Measurements from ENCODE around the gene ADRA2A.

ADRA2A gene

DNA sequence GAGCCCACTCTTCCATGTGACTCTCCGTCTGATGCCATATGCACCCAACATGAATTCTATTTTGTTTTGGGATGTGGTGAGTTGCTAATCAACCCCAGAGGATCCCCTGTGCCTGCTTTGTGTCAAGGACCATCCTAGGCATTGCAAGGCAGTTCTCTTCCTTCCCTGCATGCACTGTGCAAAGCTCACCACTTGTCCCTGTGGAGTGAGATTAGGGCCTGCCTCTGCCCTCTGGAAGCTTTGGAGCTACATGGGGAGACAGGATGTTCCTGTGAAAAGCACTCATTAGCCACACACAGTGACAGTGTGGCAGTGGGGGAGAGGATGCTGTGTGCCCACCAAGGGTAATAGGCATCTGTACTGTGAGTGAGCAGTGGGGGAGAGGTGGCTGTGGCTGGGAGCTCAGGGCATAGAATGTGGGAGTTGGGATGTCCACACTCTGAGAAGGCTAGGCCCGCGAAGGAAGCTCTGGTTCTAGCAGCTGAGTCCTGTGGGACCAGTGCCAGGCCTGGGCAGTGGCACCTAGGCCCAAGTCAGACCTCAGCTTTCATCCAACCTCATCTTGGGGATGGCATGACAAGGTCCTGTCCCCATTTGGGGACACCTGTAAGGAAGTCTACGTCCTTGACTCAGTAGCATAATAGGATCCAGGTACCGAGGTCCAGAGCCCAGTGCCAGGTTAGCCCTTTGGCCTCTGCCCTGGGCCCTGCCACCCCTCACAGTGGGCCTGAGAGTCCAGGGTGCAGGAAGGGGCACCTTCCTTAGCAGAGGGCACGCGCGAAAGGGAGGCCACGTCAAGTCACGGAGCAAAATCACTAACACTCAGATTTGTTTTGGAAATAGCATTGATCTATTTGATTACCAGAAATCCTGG lies 6.6 kb downstream of the ADRA2A start:
- no peak for DNase-seq (ENCODE audit: low read depth)

- DNase-seq (ENCODE audit: low read depth), result no peak
Observed at GRCh38 chr10:111084366-111085255, 7.8 kb downstream of the ADRA2A start.

DNA sequence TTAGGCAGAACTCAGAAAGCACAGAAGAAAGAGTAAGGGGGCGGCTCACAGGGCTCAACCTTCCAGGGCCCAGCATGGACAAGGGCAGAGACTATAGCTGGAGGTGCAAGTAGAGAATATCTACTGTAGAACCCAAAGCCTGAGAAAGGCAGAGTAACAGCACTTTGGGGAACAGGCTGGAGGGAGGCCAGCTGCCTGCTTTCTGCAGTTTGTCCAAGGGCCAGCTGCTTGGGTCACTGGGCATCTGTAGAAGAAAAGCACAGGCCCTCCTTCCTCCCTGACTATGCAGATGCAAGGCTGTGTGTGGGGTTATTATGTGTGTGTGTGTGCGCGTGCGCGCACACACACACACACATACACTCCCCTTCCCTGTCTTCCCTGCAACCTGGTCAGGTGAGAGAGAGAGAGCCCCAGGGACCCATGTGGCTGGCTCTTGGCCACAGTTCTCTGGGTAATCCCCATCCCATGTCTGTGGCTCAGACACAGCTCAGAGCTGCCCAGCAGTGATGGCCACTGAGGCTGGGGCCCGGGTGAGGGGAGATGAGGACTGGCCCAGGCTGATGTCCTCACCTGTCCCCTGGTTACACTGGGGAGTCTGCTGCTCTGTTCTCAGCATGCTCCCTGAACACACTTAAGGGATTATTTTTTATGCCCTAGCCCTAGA lies 9.0 kb downstream of the ADRA2A start:
- no peak for DNase-seq (ENCODE audit: low read depth)

DNA sequence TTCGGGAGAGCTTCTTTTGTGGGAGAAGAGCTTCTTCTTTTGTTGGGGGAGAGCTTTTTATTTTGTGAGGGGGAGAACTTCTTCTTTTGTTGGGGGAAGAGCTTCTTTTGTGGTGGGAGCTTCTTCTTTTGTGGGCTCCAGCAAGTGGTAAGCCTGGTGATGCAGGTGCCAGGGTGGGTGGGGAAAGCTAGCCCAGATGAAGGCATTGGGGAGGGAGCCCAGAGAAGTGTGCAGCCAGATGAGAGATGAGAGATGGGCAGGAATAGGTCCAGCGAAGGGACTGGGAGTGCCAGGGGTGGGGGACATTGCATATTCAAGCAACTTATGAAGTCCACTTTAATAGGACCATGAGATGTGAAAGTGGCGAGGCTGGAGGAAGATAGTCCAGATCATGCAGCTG lies 9.7 kb downstream of the ADRA2A start:
- no peak for DNase-seq (ENCODE audit: low read depth)

DNA sequence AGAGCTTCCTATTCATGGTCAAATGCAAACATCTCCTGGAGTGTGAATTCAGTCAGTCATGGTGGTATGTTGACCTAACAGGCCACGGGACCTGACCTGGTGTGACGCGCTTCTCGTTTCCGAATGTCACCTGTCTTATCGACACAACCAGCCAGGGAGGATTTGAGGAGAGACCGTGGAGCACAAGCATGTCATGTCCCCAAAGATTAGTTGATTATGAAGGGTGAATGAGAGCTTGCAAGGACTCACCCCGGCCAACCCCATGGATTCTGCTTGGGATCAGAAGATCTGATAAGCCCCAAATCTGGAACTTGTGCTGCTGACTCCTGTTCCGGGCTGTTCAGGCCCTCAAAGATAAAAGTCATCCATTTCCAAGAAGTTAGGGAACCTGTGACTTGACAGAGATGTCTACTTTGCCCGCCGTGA lies 10.5 kb downstream of the ADRA2A start:
- DNase-seq (ENCODE audit: low read depth), result no peak

GRCh38 chr10:111087968-111088505 lies 11.2 kb downstream of the ADRA2A start:
- no peak for DNase-seq (ENCODE audit: low read depth)

- DNase-seq (ENCODE audit: low read depth), result no peak
Observed at GRCh38 chr10:111089293-111089692, 12.5 kb downstream of the ADRA2A start.

- no peak for DNase-seq (ENCODE audit: low read depth)
Observed at GRCh38 chr10:111091833-111092232, 15.0 kb downstream of the ADRA2A start.

GRCh38 chr10:111093741-111094380 lies 17.0 kb downstream of the ADRA2A start:
- DNase-seq (ENCODE audit: low read depth), result no peak

DNA sequence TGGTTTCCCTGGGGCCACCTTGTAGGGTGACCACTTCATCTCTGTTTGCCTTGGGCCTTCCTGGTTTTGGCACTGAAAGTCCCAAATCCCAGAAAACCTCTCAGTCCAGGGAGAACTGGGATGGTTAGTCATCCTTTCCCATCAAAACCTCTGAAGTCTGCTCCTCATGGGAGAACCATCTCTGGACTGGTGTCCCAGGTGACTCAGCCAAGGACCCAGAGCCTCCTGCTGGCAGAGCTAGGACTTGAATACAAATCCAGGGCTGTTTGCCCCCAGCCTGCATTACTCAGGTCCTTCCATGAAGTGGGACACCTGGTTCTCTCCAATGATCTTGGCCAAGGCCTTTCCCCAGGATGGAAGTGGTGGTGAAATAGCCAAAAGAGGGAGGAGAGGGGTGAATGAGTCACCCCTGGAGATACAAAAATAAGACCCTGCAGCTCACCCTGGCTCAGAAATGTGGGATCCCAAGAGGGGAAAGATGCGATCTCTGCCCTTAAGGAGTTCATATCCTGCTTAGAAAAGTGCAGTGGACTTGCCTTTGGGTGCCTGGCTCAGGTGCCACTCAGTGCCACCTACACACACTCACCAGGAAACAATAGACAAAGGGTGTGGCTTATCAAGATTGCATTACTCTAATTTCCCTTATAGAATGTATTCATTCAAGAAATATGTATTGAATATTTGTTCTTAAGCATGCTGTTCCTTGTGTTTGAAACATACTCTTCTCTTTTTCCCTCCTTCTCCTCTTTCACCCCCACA lies 22.0 kb downstream of the ADRA2A start:
- DNase-seq (ENCODE audit: low read depth), result no peak

GRCh38 chr10:111100198-111100597 lies 23.4 kb downstream of the ADRA2A start:
- no peak for DNase-seq (ENCODE audit: low read depth)

GRCh38 chr10:111101796-111102195 lies 25.0 kb downstream of the ADRA2A start:
- DNase-seq (ENCODE audit: low read depth), result no peak

- no peak for DNase-seq (ENCODE audit: low read depth)
Observed at GRCh38 chr10:111102359-111102837, 25.6 kb downstream of the ADRA2A start.

DNA sequence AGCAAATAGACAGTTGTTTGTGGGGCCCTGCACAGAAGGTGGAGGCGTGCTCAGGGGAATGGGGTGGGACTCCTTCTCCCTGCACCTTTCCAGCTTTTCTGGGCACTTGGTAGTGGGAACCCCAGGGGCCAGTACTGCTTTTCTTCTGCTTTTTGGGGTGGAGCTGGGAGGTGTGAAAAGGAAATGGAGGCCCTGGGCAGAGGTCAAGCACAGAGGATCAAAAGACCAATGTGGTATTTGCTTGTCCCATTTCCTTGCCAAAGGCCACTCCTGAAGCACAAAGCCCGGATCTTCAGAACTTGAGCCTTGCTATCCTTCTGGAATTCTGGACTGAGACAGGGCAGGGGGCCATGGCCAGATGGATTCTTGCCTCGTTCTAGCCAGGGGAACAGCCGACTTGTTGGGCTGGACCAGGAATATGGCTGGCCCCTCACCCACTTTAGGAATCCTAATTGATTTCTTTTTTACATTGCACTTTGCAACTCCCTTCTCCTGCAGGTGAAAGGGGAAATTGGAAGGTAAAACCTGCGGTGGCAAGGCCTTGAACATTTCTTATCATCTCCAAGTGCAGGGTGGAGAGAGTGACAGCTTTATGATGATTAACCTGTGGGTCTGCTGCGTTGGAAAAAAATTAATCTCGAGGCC lies 26.5 kb downstream of the ADRA2A start:
- no peak for DNase-seq (ENCODE audit: low read depth)

GRCh38 chr10:111104811-111105210 lies 28.0 kb downstream of the ADRA2A start:
- DNase-seq (ENCODE audit: low read depth), result no peak

DNA sequence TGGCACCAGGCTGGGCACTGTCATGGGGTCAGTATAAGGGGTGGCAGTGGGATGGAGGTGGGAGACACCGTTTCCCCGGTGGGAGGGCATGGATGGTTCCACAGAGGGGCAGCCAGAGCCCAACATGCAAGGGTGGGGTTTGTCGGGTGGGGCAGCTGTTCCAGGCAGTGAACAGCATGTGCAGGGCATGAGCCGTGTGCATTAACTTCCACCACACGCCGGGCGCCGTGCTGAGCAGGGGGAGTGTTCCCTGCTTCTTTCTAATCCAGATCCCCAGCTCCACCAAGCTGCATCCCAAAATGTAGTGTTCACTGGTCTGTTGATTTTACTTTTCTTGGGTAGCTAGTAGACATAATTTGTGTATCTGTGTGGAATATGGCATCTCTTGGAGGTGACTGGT lies 29.3 kb downstream of the ADRA2A start:
- DNase-seq (ENCODE audit: low read depth), result no peak

DNA sequence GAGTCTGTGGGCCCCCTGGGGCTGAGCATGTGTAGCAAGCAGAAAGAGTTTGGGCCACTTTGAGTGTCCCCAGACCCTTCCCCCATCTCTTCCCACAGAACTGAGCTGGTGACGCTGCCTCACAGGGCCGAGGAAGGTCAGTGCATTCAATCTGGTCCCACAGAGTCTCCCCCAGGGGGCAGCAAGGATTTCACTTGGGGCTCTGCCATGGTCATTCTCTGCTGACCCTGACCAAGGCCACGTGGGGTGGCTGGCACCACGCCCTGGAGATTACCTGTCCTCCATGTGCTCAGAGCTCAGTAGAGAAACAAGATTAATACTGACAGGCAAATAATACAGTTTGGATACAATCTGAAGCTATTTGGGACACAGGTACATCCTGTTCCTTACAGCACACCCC lies 30.2 kb downstream of the ADRA2A start:
- DNase-seq (ENCODE audit: low read depth), result no peak

DNA sequence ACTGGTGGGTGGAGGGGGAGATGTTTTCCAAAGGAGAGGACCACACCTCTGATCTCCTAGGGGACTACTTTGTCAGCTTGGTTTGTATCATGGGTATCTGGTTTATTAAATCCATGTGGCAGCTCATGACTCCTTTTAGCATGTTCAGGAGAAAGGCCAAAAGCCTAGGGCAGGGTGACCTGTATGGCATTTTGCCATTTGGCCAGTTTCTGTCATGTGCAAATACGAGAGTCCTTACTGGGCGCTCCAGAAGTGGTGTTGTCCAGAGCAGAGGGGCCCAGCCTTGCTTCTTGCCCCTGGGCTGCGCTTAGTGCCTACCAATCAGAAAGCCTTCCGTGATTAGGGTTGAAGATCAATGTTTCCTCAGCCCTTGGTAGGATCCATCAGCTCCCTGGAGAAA lies 31.0 kb downstream of the ADRA2A start:
- no peak for DNase-seq (ENCODE audit: low read depth)

- no peak for DNase-seq (ENCODE audit: low read depth)
Observed at GRCh38 chr10:111108441-111108840, 31.6 kb downstream of the ADRA2A start.

- DNase-seq (ENCODE audit: low read depth), result no peak
Observed at GRCh38 chr10:111109501-111110242, 32.8 kb downstream of the ADRA2A start.

All from activated T-helper 1 cell treated with Interleukin-2 at 50 U/mL for 16 hours (primary cell).